ENCODE results near the gene LCP2.
A peak's percentile ranks its signal among the peaks of the same experiment; 100 is the strongest.
"Not testable (repeated sequence)": the region's sequence is repeated elsewhere in the genome, so short reads cannot be mapped to it uniquely, and the experiment has no call there.

Gene LCP2

GRCh38 chr5:170269579-170269978 lies 28.0 kb downstream of the LCP2 start:
- DNase-seq: peak; percentile 56

- no peak for DNase-seq
These were observed 28.7 kb downstream of the LCP2 start for GRCh38 chr5:170268884-170269283.

- DNase-seq: no peak
These were observed 29.4 kb downstream of the LCP2 start for GRCh38 chr5:170268153-170268689.

- peak; percentile 87 for DNase-seq
These were observed 30.0 kb downstream of the LCP2 start for GRCh38 chr5:170267431-170268152.

- peak; percentile 59 for DNase-seq
These were observed 30.8 kb downstream of the LCP2 start for GRCh38 chr5:170266570-170267381.

GRCh38 chr5:170265522-170265921 lies 32.1 kb downstream of the LCP2 start:
- no peak for DNase-seq

- DNase-seq: no peak
These were observed 33.7 kb downstream of the LCP2 start for GRCh38 chr5:170263906-170264305.

GRCh38 chr5:170262061-170263045 lies 35.2 kb downstream of the LCP2 start:
- DNase-seq: peak; percentile 75

- DNase-seq: no peak
These were observed 36.0 kb downstream of the LCP2 start for GRCh38 chr5:170261528-170262043.

- DNase-seq: no peak
These were observed 40.2 kb downstream of the LCP2 start for GRCh38 chr5:170257370-170257769.

GRCh38 chr5:170256571-170256970 lies 41.0 kb downstream of the LCP2 start:
- DNase-seq: no peak

GRCh38 chr5:170254056-170254455 lies 43.5 kb downstream of the LCP2 start:
- DNase-seq: peak; percentile 80

- no peak for DNase-seq
These were observed 44.7 kb downstream of the LCP2 start for GRCh38 chr5:170252720-170253350.

- DNase-seq: no peak
These were observed 45.5 kb downstream of the LCP2 start for GRCh38 chr5:170252109-170252508.

GRCh38 chr5:170251462-170251861 lies 46.1 kb downstream of the LCP2 start:
- no peak for DNase-seq

GRCh38 chr5:170250810-170251317 lies 46.7 kb downstream of the LCP2 start:
- no peak for DNase-seq

- DNase-seq: no peak
These were observed 48.2 kb downstream of the LCP2 start for GRCh38 chr5:170249355-170249754.

GRCh38 chr5:170248931-170249227 lies 48.7 kb downstream of the LCP2 start:
- DNase-seq: not testable (repeated sequence)

- no peak for DNase-seq
These were observed 49.2 kb downstream of the LCP2 start for GRCh38 chr5:170248172-170248930.

GRCh38 chr5:170247363-170247762 lies 50.2 kb downstream of the LCP2 start:
- DNase-seq: no peak
